ENCODE measurements around the gene MAP2K1.
A peak's percentile ranks its signal among the peaks of the same experiment; 100 is the strongest.
"Not testable (repeated sequence)": the region's sequence is repeated elsewhere in the genome, so short reads cannot be mapped to it uniquely, and the experiment has no call there.

MAP2K1 gene

DNA sequence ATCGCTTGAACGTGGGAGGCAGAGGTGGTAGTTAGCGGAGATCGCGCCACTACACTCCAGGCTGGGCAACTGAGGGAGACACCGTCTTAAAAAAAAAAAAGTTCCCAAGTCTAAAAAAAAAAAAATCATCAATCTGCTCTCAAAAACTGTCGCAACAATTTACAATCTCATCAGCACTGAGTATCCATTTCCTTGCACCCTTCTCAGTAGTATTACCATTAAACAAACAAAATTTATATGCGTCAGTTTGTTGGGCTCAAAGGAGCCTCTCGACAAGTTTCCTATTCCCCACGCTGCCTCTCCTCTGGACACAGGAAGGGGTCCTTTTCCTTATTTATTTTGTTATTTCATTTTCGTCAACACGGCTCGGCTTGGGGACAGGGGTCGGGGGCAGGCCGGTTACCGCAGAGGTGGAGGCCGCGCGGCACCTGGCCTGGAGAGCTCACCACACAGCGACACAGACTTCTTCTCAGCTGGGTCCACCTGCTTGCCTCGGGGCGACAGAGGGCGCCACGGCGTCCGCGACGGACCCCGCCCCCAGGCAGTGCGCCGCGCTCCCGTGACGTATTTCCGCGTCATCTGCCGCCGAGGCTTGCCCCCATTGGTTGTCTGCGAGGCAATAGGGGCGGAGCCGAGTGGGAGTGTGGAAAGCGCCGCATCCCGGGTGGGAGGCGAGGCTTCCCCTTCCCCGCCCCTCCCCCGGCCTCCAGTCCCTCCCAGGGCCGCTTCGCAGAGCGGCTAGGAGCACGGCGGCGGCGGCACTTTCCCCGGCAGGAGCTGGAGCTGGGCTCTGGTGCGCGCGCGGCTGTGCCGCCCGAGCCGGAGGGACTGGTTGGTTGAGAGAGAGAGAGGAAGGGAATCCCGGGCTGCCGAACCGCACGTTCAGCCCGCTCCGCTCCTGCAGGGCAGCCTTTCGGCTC, at the start of gene MAP2K1:
Gene MAP2K1, plus strand, starts transcription at position 709 of the 920 bp plus-strand sequence. CDS start 436 bp downstream, outside the sequence.
- peak within 1 kb of the TSS; percentile 90 for H3K4me3 ChIP-seq (ENCODE audit: low read depth, low read length)
- peak; percentile 90 for DNase-seq (ENCODE audit: low read depth)
- TF ChIP-seq, protein P1, sequence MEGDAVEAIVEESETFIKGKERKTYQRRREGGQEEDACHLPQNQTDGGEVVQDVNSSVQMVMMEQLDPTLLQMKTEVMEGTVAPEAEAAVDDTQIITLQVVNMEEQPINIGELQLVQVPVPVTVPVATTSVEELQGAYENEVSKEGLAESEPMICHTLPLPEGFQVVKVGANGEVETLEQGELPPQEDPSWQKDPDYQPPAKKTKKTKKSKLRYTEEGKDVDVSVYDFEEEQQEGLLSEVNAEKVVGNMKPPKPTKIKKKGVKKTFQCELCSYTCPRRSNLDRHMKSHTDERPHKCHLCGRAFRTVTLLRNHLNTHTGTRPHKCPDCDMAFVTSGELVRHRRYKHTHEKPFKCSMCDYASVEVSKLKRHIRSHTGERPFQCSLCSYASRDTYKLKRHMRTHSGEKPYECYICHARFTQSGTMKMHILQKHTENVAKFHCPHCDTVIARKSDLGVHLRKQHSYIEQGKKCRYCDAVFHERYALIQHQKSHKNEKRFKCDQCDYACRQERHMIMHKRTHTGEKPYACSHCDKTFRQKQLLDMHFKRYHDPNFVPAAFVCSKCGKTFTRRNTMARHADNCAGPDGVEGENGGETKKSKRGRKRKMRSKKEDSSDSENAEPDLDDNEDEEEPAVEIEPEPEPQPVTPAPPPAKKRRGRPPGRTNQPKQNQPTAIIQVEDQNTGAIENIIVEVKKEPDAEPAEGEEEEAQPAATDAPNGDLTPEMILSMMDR (IDR thresholded peaks at IDR 0.05; ENCODE audit: control insufficient read depth, extremely low read depth, insufficient read depth) = peak; percentile 96

DNA sequence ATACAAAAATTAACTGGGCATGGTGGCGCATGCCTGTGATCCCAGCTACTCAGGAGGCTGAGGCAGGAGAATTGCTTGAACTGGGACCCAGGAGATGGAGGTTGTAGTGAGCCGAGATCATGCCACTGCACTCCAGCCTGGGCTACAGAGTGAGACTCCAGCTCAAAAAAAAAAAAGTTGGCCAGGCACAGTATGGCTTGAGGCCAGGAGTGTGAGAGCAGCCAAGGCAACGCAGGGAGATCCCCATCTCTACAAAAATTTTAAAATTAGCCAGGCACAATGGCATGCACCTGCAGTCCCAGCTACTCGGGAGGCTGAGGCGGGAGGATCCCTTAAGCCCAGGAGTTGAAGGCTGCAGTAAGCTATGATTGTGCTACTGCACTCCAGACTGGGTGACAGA, 38.2 kb upstream of the MAP2K1 start:
- not testable (repeated sequence) for DNase-seq (ENCODE audit: low read depth); H3K4me3 ChIP-seq (ENCODE audit: low read depth, low read length)

DNA sequence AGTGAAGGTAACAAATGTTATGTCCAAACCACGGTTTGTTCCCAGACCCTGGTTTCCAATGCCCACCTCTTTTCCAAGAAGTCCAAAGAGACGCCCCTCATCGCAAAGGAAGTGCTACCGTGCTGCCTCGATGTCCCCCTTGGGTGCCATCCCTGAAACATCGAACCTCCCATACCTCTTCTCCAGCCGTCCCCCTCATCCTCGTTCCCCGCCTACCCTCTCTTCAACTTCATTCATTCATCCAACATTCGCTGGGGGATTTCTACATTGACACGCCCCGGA, 30.7 kb upstream of the MAP2K1 start:
- TF ChIP-seq, protein P1 (IDR thresholded peaks at IDR 0.05; ENCODE audit: control insufficient read depth, extremely low read depth, insufficient read depth) = no peak
- peak overlapping the region; percentile 60 for H3K4me3 ChIP-seq (ENCODE audit: low read depth, low read length)
- no peak for DNase-seq (ENCODE audit: low read depth)

DNA sequence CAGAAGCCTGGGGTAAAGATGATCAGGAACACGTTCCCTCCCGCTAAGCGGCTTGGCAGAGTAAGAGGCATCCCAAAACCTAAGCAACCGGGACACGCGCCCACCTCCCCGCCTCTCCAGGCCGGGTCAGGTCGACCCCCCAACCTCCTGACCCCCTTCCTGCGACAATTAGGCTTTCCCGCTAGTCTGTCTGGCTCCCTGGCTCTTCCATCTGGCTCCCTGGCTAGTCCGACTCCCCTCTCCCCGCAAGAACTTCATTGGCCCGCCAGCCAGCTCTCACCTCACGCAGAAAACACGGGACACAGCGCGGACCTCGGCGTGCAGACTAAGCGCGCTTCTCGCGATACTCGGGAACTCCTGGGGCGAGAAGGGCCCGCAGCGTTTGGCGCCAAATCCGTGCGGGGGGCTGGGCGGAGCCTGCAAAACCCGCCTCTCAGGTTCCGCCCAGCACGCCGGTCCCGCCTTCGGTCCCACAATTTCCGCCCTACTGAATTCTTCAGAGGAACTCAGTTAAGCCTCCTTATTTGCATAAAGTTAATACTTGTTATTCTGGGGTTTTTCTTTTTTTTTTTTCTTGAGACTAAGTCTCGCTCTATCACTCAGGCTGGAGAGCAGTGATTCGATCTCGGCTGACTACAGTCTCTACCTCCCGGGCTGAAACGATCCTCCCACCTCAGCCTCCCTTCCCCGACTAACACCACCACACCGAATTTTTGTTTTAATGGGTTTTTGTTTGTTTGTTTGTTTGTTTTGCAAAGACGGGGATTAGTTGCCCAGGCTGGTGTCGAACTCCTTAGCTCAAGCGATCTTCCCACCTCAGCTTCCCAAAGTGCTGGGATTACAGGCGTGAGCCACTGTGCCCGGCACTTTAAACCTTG, 30.1 kb upstream of the MAP2K1 start, which contains the start of gene TIPIN:
Gene TIPIN, minus strand, starts transcription at position 327 of the 878 bp plus-strand sequence. CDS start 3,738 bp downstream, outside the sequence.
- peak; percentile 87 for DNase-seq (ENCODE audit: low read depth)
- H3K4me3 ChIP-seq (ENCODE audit: low read depth, low read length) = peak within 1 kb of the TSS; percentile 60
- TF ChIP-seq, protein P1 (IDR thresholded peaks at IDR 0.05; ENCODE audit: control insufficient read depth, extremely low read depth, insufficient read depth) = no peak

DNA sequence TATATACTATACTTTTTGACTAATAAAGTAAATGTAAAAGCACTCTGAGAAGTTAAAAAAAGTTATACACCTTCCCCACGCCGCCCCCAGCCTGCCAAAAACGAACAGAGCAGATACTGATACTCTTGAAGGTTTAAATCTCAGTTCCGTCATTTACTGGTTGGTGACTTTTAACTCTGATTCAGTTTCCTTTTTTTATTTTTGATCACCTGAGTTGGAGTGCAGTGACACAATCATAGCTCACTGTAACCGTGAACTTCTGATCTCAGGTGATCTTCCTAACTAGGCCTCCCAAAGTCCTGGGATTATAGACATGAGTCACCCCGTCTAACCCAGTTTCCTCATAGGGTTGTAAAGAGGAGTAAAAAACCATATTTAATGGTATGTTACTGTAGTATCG, 27.0 kb upstream of the MAP2K1 start:
- no peak for DNase-seq (ENCODE audit: low read depth)
- no peak overlapping the region for H3K4me3 ChIP-seq (ENCODE audit: low read depth, low read length)
- TF ChIP-seq, protein P1 (IDR thresholded peaks at IDR 0.05; ENCODE audit: control insufficient read depth, extremely low read depth, insufficient read depth) = no peak

DNA sequence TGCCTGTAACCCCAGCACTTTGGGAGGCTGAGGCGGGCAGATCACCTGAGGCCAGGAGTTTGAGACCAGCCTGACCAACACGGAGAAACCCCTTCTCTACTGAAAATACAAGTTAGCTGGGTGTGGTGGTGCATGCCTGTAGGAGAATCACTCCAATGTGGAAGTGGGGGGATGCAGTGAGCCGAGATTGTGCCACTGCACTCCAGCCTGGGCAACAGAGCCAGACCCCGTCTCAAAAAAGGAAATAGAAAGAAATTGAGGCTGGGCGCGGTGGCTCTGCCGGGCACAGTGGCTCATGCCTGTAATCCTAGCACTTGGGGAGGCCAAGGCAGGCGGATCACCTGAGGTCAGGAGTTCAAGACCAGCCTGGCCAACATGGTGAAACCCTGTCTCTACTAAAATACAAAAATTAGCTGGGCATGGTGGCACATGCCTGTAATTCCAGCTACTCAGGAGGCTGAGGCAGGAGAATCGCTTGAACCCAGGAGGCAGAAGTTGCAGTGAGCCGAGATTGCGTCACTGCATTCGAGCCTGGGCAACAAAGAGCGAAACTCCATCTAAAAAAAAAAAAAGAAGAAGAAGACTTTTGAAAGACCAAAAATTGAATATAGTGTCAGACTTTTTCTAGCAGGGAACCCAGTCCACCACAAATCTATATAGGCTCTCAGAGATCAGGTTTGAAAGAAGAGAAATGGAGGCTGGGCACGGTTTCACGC, 24.8 kb upstream of the MAP2K1 start:
- DNase-seq (ENCODE audit: low read depth); H3K4me3 ChIP-seq (ENCODE audit: low read depth, low read length): not testable (repeated sequence)

DNA sequence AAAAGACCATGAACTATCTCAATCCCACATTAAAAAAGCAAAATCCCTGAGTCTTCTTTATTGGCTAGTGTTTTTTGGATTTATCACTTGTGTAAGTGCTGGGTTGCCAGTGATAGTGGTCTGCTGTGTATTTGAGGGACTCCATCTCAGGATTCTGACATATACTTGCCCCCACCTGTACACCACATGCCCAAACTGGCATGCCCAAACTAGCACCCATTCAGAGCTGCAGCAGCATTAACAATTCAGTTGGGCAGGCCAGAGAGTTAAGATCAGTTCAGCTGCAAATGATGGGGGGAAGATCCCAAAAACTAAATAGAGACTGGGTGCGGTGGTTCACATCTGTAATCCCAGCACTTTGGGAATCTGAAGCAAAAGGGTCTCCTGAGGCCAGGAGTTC, 23.9 kb upstream of the MAP2K1 start:
- DNase-seq (ENCODE audit: low read depth) = no peak
- H3K4me3 ChIP-seq (ENCODE audit: low read depth, low read length) = no peak overlapping the region
- TF ChIP-seq, protein P1 (IDR thresholded peaks at IDR 0.05; ENCODE audit: control insufficient read depth, extremely low read depth, insufficient read depth) = no peak
